IMR-90 (cell line): ENCODE measurements around the gene DLX2. TPM values are rescaled to one million over a fixed set of nuclear protein-coding genes. Genes with fewer than 3 reads are reported as not detected.

Source experiments
- ATAC-seq: fragments of 200-7000 bp; cut with Tn5 transposase; 2 replicates; pipeline ENCODE4 v1.9.1; 2020; ENCODE audit warnings: low read depth, mild to moderate bottlenecking, moderate library complexity
- BruUV-seq: library from RNA; stranded (reverse); fragments of 400-500 nt; replicated peaks from 2 replicates; lab custom pipeline; 2021; lab: Mats Ljungman, UMichigan
- CTCF ChIA-PET: fragments of 300-600 bp; formaldehyde crosslinking; extraction: SDS; loops from one replicate; lab custom pipeline; 2021; ENCODE audit warnings: antibody characterized with exemption; lab: Yijun Ruan, JAX
- POLR2A ChIA-PET: fragments of 300-600 bp; sonication (Branson Sonifier 250); formaldehyde crosslinking; loops from one replicate; lab custom pipeline; 2022; ENCODE audit warnings: antibody characterized with exemption; ENCODE audit not compliant: unreplicated experiment; lab: Charles Lee
- DNase-seq: peaks from one replicate; pipeline ENCODE4 v3.0.0; 2013
- H2AFZ ChIP-seq: replicated peaks from 2 replicates; pipeline ENCODE3; 2013; ENCODE audit warnings: low read length, mild to moderate bottlenecking; ENCODE audit not compliant: poor library complexity
- H2AK5ac ChIP-seq: 2 replicates; pipeline ENCODE4 v1.6.1; 2013; ENCODE audit warnings: low read depth, low read length, inconsistent platforms
- H2AK9ac ChIP-seq: replicated peaks from 2 replicates; pipeline ENCODE3; 2013; ENCODE audit warnings: mild to moderate bottlenecking, low read depth, low read length, moderate library complexity; ENCODE audit not compliant: poor library complexity
- H2BK120ac ChIP-seq: 2 replicates; pipeline ENCODE4 v1.6.1; 2013; ENCODE audit warnings: low read depth, low read length, inconsistent platforms
- H2BK15ac ChIP-seq: 3 replicates; pipeline ENCODE4 v1.6.1; 2013; ENCODE audit warnings: low read depth, low read length, inconsistent platforms
- H2BK20ac ChIP-seq: 2 replicates; pipeline ENCODE4 v1.6.1; 2013; ENCODE audit warnings: low read depth, mild to moderate bottlenecking, inconsistent platforms, low read length, moderate library complexity
- H2BK5ac ChIP-seq: 2 replicates; pipeline ENCODE4 v1.6.1; 2013; ENCODE audit warnings: mild to moderate bottlenecking, low read depth, low read length, inconsistent platforms; ENCODE audit not compliant: poor library complexity, severe bottlenecking
- H3K14ac ChIP-seq: replicated peaks from 2 replicates; pipeline ENCODE4 v1.6.1; 2013; ENCODE audit warnings: low read depth, low read length, inconsistent platforms
- H3K18ac ChIP-seq: 2 replicates; pipeline ENCODE4 v1.6.1; 2013; ENCODE audit warnings: low read depth, low read length, control low read depth
- H3K23ac ChIP-seq: 2 replicates; pipeline ENCODE4 v1.6.1; 2013; ENCODE audit warnings: low read depth, low read length, inconsistent platforms
- H3K27ac ChIP-seq: 2 replicates; pipeline ENCODE4 v1.5.1; 2013; ENCODE audit warnings: mild to moderate bottlenecking, control low read depth, low read length; ENCODE audit not compliant: insufficient read depth
- H3K27me3 ChIP-seq: 2 replicates; pipeline ENCODE4 v1.6.1; 2013; ENCODE audit warnings: low read length; ENCODE audit not compliant: control insufficient read depth, insufficient read depth
- H3K36me3 ChIP-seq: 2 replicates; pipeline ENCODE4 v1.6.1; 2013; ENCODE audit warnings: low read length, mixed read lengths; ENCODE audit not compliant: control insufficient read depth, insufficient read depth
- H3K4ac ChIP-seq: 2 replicates; pipeline ENCODE4 v1.6.1; 2013; ENCODE audit warnings: low read depth, low read length, inconsistent platforms
- H3K4me1 ChIP-seq: 2 replicates; pipeline ENCODE4 v1.6.1; 2013; ENCODE audit warnings: low read length, mixed read lengths; ENCODE audit not compliant: control insufficient read depth, insufficient read depth
- H3K4me2 ChIP-seq: 2 replicates; pipeline ENCODE4 v1.6.1; 2013; ENCODE audit warnings: low read depth, mild to moderate bottlenecking, control low read depth, low read length, moderate library complexity
- H3K4me3 ChIP-seq: 2 replicates; pipeline ENCODE4 v1.5.1; 2013; ENCODE audit warnings: low read depth, mild to moderate bottlenecking, control low read depth, low read length, moderate library complexity; ENCODE audit not compliant: insufficient read depth
- H3K56ac ChIP-seq: 2 replicates; pipeline ENCODE4 v1.6.1; 2013; ENCODE audit warnings: low read length, inconsistent platforms; ENCODE audit not compliant: insufficient read depth; ENCODE audit errors: extremely low read depth
- H3K79me1 ChIP-seq, 2 experiments: 2 replicates each; pipeline ENCODE4 v1.6.1; 2013; ENCODE audit warnings: low read length in 2 of 2, inconsistent platforms in 1 of 2, low read depth in 1 of 2
- H3K9ac ChIP-seq: 2 replicates; pipeline ENCODE4 v1.6.1; 2013; ENCODE audit warnings: low read depth, low read length, control low read depth
- H3K9me1 ChIP-seq: 2 replicates; pipeline ENCODE4 v1.6.1; 2013; ENCODE audit warnings: low read length, inconsistent platforms; ENCODE audit not compliant: insufficient read depth
- H3K9me3 ChIP-seq: 2 replicates; pipeline ENCODE4 v1.6.1; 2013; ENCODE audit warnings: low read length; ENCODE audit not compliant: control insufficient read depth, insufficient read depth
- H4K20me1 ChIP-seq: 2 replicates; pipeline ENCODE4 v1.6.1; 2013; ENCODE audit warnings: low read length, inconsistent platforms; ENCODE audit not compliant: insufficient read depth
- H4K5ac ChIP-seq: 2 replicates; pipeline ENCODE4 v1.6.1; 2013; ENCODE audit warnings: mild to moderate bottlenecking, low read depth, low read length, control low read depth
- H4K8ac ChIP-seq, 2 experiments: 2 replicates each; pipeline ENCODE4 v1.6.1; 2013; ENCODE audit warnings: low read depth in 2 of 2, low read length in 2 of 2, control low read depth in 1 of 2, inconsistent platforms in 1 of 2
- H4K91ac ChIP-seq: 2 replicates; pipeline ENCODE4 v1.6.1; 2013; ENCODE audit warnings: low read depth, low read length, inconsistent platforms; ENCODE audit not compliant: insufficient read depth
- BHLHE40 ChIP-seq: fragments of 150-350 bp; IDR thresholded peaks from 2 replicates; pipeline ENCODE4 v1.6.1; 2016; ENCODE audit warnings: mild to moderate bottlenecking, low read depth, low read length
- CEBPB ChIP-seq: IDR thresholded peaks from 2 replicates; pipeline ENCODE4 v1.6.1; 2012; ENCODE audit warnings: low read depth, low read length, improper control_type of control experiment
- CHD1 ChIP-seq: IDR thresholded peaks from 2 replicates; pipeline ENCODE4 v1.6.1; 2012; ENCODE audit warnings: low read depth, low read length, improper control_type of control experiment
- CTCF ChIP-seq: conservative IDR thresholded peaks from 2 replicates; pipeline ENCODE4 v1.5.1; 2012; ENCODE audit warnings: mild to moderate bottlenecking, low read depth, low read length, improper control_type of control experiment
- ELK1 ChIP-seq: fragments of 150-350 bp; IDR thresholded peaks from 2 replicates; pipeline ENCODE4 v1.6.1; 2016; ENCODE audit warnings: low read depth, mild to moderate bottlenecking, low read length, moderate library complexity, borderline replicate concordance
- FOS ChIP-seq: fragments of 150-350 bp; IDR thresholded peaks from 2 replicates; pipeline ENCODE4 v1.6.1; 2016; ENCODE audit warnings: low read depth, low read length
- MAFK ChIP-seq: IDR thresholded peaks from 2 replicates; pipeline ENCODE4 v1.6.1; 2012; ENCODE audit warnings: low read depth, low read length, improper control_type of control experiment
- MAZ ChIP-seq: IDR thresholded peaks from 2 replicates; pipeline ENCODE4 v1.6.1; 2012; ENCODE audit warnings: low read depth, mild to moderate bottlenecking, low read length, improper control_type of control experiment, moderate library complexity, borderline replicate concordance
- MXI1 ChIP-seq: IDR thresholded peaks from 2 replicates; pipeline ENCODE4 v1.6.1; 2012; ENCODE audit warnings: low read depth, mild to moderate bottlenecking, low read length, moderate library complexity, borderline replicate concordance
- NFE2L2 ChIP-seq: fragments of 150-350 bp; IDR thresholded peaks from 2 replicates; pipeline ENCODE4 v1.6.1; 2016; ENCODE audit warnings: low read depth, mild to moderate bottlenecking, low read length
- POLR2A ChIP-seq: IDR thresholded peaks from 2 replicates; pipeline ENCODE4 v1.6.1; 2012; ENCODE audit warnings: mild to moderate bottlenecking, low read depth, low read length
- RAD21 ChIP-seq: IDR thresholded peaks from 2 replicates; pipeline ENCODE4 v1.6.1; 2012; ENCODE audit warnings: low read length, improper control_type of control experiment
- RCOR1 ChIP-seq: IDR thresholded peaks from 2 replicates; pipeline ENCODE4 v1.6.1; 2012; ENCODE audit warnings: mild to moderate bottlenecking, low read length, improper control_type of control experiment; ENCODE audit not compliant: insufficient replicate concordance
- RFX5 ChIP-seq: IDR thresholded peaks from 2 replicates; pipeline ENCODE4 v1.8.0; 2012; ENCODE audit warnings: low read depth, mild to moderate bottlenecking, low read length, moderate library complexity
- SMC3 ChIP-seq: fragments of 150-350 bp; IDR thresholded peaks from 2 replicates; pipeline ENCODE4 v1.6.1; 2016; ENCODE audit warnings: low read depth, mild to moderate bottlenecking, antibody characterized with exemption, low read length, moderate library complexity
- USF2 ChIP-seq: fragments of 150-350 bp; IDR thresholded peaks from 2 replicates; pipeline ENCODE4 v1.6.1; 2017; ENCODE audit warnings: mild to moderate bottlenecking, antibody characterized with exemption, low read length, low read depth
- WGBS, 2 experiments: methylation state at CpG; one replicate each; pipeline versions ENCODE4 v1.1.5 to v1.1.7; 2013; ENCODE audit warnings: missing lambda C conversion rate in 2 of 2; ENCODE audit not compliant: insufficient read length in 1 of 2; ENCODE audit errors: extremely low coverage in 2 of 2; 5-methylcytosine and 5-hydroxymethylcytosine counted together
- dilution Hi-C: fragments of 300-500 bp; cut with HindIII; formaldehyde crosslinking; loops from one replicate; pipeline ENCODE4 v1.14.3; 2018; ENCODE audit warnings: low sequenced_read_pairs; ENCODE audit not compliant: unreplicated experiment
- in situ Hi-C: fragments of 300-500 bp; cut with MboI; formaldehyde crosslinking; loops from 3 replicates; pipeline ENCODE4 v1.14.3; 2019; ENCODE audit warnings: low sequenced_read_pairs, inconsistent platforms, mixed read lengths
- intact Hi-C: fragments of 100-400 bp; cut with micrococcal nuclease; formaldehyde crosslinking; loops from 2 replicates; pipeline ENCODE4 v1.10.0; 2022
- polyA plus RNA-seq, 3 experiments: library from polyadenylated mRNA; depleted of rRNA; stranded (reverse); fragments of >200 nt; gene quantifications; 2 replicates each; pipeline ENCODE4 v1.2.3, GENCODE V29; 2012; ENCODE audit warnings: low replicate concordance in 1 of 3
- total RNA-seq: library from RNA; depleted of rRNA; stranded (reverse); fragments of >200 nt; gene quantifications from 2 replicates; pipeline ENCODE4 v1.2.3, GENCODE V29; 2012

Gene DLX2
- total and polyA plus RNA-seq, 2 of the 4 experiments (the other 2 are of a cell fraction) = 0.38 TPM; not detected in 1

GRCh38 chr2:172089633-172090032 lies 13.1 kb downstream of the DLX2 start:
- Histone ChIP-seq H3K4ac (no peak overlapping the region), H2BK120ac (no peak overlapping the region), H3K14ac (no peak overlapping the region), H3K4me3 (no peak overlapping the region), H3K18ac (no peak overlapping the region), H3K4me1 (no peaks in the 10 kb centered on the region; the same call in 1 of the 2 replicates), H2AFZ (no peak overlapping the region), H3K9me3 (peaks cover 5% of the 10 kb centered on the region; the same call in 1 of the 2 replicates), H2AK5ac (no peak overlapping the region), H3K27me3 (peaks cover 84% of the 10 kb centered on the region), H4K91ac (no peak overlapping the region), H4K20me1 (peaks cover 8% of the 10 kb centered on the region; the same call in 1 of the 2 replicates), H3K56ac (no peak overlapping the region), H3K79me1 (no peaks in the 10 kb centered on the region), H4K5ac (no peak overlapping the region), H3K9ac (no peak overlapping the region), H2BK5ac (no peak overlapping the region), H3K9me1 (no peaks in the 10 kb centered on the region), H3K27ac (no peak overlapping the region), H3K36me3 (no peaks in the 10 kb centered on the region), H2BK15ac (no peak overlapping the region), H2BK20ac (no peak overlapping the region), H3K4me2 (no peak overlapping the region), H2AK9ac (no peak overlapping the region), H4K8ac (no peak overlapping the region), H3K23ac (no peak overlapping the region)
- ChIA-PET CTCF (no interaction called here), POLR2A (no interaction called here)
- 57% methylated on average over 1 of the region's 7 CpGs; no CpG with 5 or more reads in 1 of the 2 experiments for WGBS, 2 experiments
- no TSS peak for BruUV-seq
- no peak for TF ChIP-seq CEBPB
- TF ChIP-seq POLR2A = no peak
- no peak for TF ChIP-seq MAFK
- TF ChIP-seq MAZ = no peak
- TF ChIP-seq MXI1 = no peak
- TF ChIP-seq CTCF = no peak
- TF ChIP-seq ELK1 = no peak
- no peak for TF ChIP-seq USF2
- TF ChIP-seq RAD21 = no peak
- TF ChIP-seq RCOR1 = no peak
- no peak for TF ChIP-seq SMC3
- TF ChIP-seq BHLHE40 = no peak
- no peak for TF ChIP-seq RFX5
- no peak for TF ChIP-seq CHD1
- no peak for TF ChIP-seq NFE2L2
- TF ChIP-seq FOS = no peak
- intact Hi-C loops = loop anchor here (5.0 kb wide), 1 partner anchor 92 kb away; the partner anchor contains the start of gene METAP1D
- dilution Hi-C loops = no loop called here
- ATAC-seq (no peak), DNase-seq (no peak)
- in situ Hi-C loops = no loop called here
